Ishikawa (cell line): ENCODE data around the gene CWC22.

Experiments
- CEBPB ChIP-seq: IDR thresholded peaks from 2 replicates; pipeline ENCODE4 v1.6.1; 2012
- CREB1 ChIP-seq: IDR thresholded peaks from 2 replicates; pipeline ENCODE4 v1.6.1; 2012; ENCODE audit warnings: low read depth
- EGR1 ChIP-seq: IDR thresholded peaks from 2 replicates; pipeline ENCODE4 v1.6.1; 2012
- EP300 ChIP-seq: IDR thresholded peaks from 2 replicates; pipeline ENCODE4 v1.6.1; 2012; ENCODE audit warnings: borderline replicate concordance
- FOXM1 ChIP-seq: IDR thresholded peaks from 2 replicates; pipeline ENCODE4 v1.6.1; 2012; ENCODE audit warnings: low read depth, borderline replicate concordance
- NFIC ChIP-seq: IDR thresholded peaks from 2 replicates; pipeline ENCODE4 v1.6.1; 2012
- RAD21 ChIP-seq: IDR thresholded peaks from 2 replicates; pipeline ENCODE4 v1.6.1; 2012; ENCODE audit warnings: low read depth
- TAF1 ChIP-seq: IDR thresholded peaks from 2 replicates; pipeline ENCODE4 v1.6.1; 2012; ENCODE audit warnings: low read depth, mild to moderate bottlenecking
- TCF12 ChIP-seq: IDR thresholded peaks from 2 replicates; pipeline ENCODE4 v1.6.1; 2012; ENCODE audit warnings: low read depth
- TEAD4 ChIP-seq: IDR thresholded peaks from 2 replicates; pipeline ENCODE4 v1.6.1; 2012
- YY1 ChIP-seq: IDR thresholded peaks from 2 replicates; pipeline ENCODE4 v1.6.1; 2012; ENCODE audit warnings: low read depth
- ZBTB7A ChIP-seq: IDR thresholded peaks from 2 replicates; pipeline ENCODE4 v1.6.1; 2012; ENCODE audit warnings: low read depth
- TF ChIP-seq, protein P1 (sequence below): IDR thresholded peaks from 2 replicates; pipeline ENCODE4 v1.6.1; 2012; ENCODE audit warnings: low read depth, mild to moderate bottlenecking
- TF ChIP-seq, protein P2 (sequence below): IDR thresholded peaks from 2 replicates; pipeline ENCODE4 v1.6.1; 2012
- TF ChIP-seq, protein P3 (sequence below): IDR thresholded peaks from 2 replicates; pipeline ENCODE4 v1.6.1; 2012

CWC22 gene

DNA sequence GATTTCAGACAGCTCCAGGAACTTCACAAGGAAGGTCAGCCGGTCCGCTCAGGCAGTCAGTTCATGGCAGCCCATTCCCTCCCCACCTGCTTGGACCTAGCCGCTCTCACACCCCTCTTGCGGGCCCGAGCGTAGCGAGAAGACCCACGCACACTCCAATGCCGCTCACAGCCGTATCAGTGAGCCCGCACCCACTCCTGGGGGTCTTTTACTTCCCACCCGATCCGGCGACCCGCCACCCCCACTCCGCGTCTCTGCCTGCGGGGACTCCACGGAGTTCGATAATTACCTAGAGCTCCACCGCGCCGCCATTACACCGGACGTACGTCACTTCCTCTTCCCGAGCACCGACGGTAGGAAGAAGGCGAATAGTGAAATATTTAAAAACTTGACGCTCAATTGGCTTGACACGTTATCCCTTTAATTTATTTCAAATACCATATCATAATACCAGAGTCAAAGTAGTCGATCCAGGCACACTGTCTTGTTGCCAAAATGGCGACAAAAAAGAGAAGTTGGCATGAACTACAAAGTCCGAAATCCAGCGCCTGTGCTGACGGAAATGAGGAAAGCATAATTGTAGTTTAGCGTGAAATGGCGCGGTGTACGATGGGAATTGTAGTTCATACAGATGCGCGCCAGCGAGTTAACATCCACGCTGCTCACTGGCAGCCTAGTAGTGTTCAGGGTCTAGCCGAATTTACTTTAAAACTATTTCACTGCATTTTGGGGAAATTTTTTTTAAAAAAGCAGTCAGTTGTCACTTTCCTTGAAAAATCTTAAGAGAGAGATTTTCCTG is at the start of gene CWC22:
TSS of gene CWC22 (minus strand) at position 517 of the 799 bp plus-strand sequence. CDS start 13,956 bp downstream, outside the sequence.
- TF ChIP-seq TAF1 (peak; percentile 85), CREB1 (peak; percentile 96), EP300 (no peak; the same call in 1 of the 2 replicates), YY1 (peak; percentile 96), TCF12 (peak; percentile 62), ZBTB7A (no peak), FOXM1 (0 out of 2 replicates have a peak, but pooled peaks have one; percentile 26), NFIC (0 out of 2 replicates have a peak, but pooled peaks have one; percentile 41), CEBPB (no peak), RAD21 (no peak)
- TF ChIP-seq, protein P1, sequence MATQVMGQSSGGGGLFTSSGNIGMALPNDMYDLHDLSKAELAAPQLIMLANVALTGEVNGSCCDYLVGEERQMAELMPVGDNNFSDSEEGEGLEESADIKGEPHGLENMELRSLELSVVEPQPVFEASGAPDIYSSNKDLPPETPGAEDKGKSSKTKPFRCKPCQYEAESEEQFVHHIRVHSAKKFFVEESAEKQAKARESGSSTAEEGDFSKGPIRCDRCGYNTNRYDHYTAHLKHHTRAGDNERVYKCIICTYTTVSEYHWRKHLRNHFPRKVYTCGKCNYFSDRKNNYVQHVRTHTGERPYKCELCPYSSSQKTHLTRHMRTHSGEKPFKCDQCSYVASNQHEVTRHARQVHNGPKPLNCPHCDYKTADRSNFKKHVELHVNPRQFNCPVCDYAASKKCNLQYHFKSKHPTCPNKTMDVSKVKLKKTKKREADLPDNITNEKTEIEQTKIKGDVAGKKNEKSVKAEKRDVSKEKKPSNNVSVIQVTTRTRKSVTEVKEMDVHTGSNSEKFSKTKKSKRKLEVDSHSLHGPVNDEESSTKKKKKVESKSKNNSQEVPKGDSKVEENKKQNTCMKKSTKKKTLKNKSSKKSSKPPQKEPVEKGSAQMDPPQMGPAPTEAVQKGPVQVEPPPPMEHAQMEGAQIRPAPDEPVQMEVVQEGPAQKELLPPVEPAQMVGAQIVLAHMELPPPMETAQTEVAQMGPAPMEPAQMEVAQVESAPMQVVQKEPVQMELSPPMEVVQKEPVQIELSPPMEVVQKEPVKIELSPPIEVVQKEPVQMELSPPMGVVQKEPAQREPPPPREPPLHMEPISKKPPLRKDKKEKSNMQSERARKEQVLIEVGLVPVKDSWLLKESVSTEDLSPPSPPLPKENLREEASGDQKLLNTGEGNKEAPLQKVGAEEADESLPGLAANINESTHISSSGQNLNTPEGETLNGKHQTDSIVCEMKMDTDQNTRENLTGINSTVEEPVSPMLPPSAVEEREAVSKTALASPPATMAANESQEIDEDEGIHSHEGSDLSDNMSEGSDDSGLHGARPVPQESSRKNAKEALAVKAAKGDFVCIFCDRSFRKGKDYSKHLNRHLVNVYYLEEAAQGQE, result no peak
- TF ChIP-seq, protein P2, sequence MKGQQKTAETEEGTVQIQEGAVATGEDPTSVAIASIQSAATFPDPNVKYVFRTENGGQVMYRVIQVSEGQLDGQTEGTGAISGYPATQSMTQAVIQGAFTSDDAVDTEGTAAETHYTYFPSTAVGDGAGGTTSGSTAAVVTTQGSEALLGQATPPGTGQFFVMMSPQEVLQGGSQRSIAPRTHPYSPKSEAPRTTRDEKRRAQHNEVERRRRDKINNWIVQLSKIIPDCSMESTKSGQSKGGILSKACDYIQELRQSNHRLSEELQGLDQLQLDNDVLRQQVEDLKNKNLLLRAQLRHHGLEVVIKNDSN, result no peak
- TF ChIP-seq, protein P3, sequence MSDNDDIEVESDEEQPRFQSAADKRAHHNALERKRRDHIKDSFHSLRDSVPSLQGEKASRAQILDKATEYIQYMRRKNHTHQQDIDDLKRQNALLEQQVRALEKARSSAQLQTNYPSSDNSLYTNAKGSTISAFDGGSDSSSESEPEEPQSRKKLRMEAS, result peak; percentile 56

DNA sequence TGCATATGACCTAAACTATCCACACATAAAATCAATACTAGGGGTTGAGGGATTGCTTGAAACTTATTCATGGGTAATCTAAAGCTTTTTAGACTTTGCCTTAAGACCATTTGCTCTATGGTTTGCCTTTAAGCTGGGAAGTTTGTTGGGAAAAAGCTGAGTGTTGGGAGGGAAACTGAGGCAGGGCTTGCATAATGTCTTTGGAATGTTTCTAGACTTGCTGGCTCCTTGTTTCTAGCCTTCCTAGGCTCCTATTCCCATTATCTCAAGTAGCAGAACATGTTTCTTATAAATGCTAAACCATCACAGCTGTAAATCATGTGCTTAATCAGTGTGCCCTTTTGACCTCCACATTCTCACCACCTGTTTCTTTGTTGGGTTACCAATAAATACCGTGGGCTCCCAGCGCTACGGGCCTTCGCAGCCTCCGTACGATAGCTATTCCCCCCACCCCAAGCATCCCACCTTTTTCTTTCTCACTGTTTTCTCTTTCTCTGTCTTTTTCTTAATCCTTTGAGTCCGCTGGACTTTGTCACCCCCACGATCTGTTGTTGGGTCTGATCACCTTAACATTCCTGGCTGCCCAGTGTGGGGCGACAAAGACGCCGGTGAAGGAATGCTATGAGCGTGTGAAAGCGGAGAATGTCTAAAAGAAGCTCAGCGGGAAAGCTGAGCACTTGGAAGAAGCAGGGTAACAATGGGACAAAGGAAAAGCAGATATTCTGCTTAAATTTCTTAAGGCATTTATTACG is 49.4 kb upstream of the CWC22 start:
- TF ChIP-seq TAF1, result no peak
- no peak for TF ChIP-seq TEAD4
- no peak for TF ChIP-seq FOXM1
- no peak for TF ChIP-seq YY1
- TF ChIP-seq CREB1, result no peak
- TF ChIP-seq TCF12, result no peak
- TF ChIP-seq, protein P2, result no peak
- no peak for TF ChIP-seq ZBTB7A
- TF ChIP-seq RAD21, result no peak
- TF ChIP-seq NFIC, result no peak
- no peak for TF ChIP-seq EGR1
- TF ChIP-seq EP300, result no peak
- TF ChIP-seq CEBPB, result no peak
- TF ChIP-seq, protein P1, result no peak
- TF ChIP-seq, protein P3, result no peak

DNA sequence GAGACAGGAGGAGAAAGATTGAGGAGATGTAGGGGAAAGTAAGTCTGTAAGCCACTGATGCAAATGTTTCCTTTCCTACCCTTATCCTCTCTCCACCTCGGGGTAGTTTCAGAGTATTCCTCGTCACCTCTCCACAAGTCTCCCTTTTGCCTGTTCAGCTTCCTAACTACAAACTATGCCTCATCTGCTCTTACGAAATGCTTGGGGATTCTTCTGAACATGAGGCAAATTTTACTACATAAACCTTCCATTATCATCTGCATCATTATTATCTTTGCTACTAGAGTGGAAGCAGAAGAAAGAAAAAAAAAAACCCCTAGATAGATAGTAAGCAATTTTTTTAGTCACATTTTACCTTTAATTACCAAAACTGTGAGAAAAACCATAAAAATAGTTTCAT is 43.1 kb upstream of the CWC22 start:
- TF ChIP-seq, protein P2, result no peak
- TF ChIP-seq RAD21 (no peak), NFIC (no peak), EGR1 (no peak), YY1 (no peak), FOXM1 (no peak), CEBPB (no peak), TEAD4 (no peak), EP300 (no peak), ZBTB7A (no peak), CREB1 (no peak), TCF12 (no peak), TAF1 (no peak)
- TF ChIP-seq, protein P3, result no peak
- TF ChIP-seq, protein P1, result no peak
